Renal cortex interstitium (tissue), 15 donors: ENCODE results near the gene TEFM. TPM values are rescaled to one million over a fixed set of nuclear protein-coding genes. Genes with fewer than 3 reads are reported as not detected.
"Not testable (repeated sequence)": the region's sequence is repeated elsewhere in the genome, so short reads cannot be mapped to it uniquely, and the experiment has no call there.

Source experiments
- DNase-seq, 11 donors: peaks; one replicate each; pipeline ENCODE4 v3.0.0-alpha.2; 2013; ENCODE audit warnings: low read depth in 9 of 11, low spot score in 4 of 11; ENCODE audit errors: extremely low read depth in 1 of 11
- long read RNA-seq, 16 experiments: transcript quantifications; one replicate each; lab custom pipeline, GENCODE V29; 2026
- polyA plus RNA-seq, 3 donors: library from polyadenylated mRNA; unstranded; fragments of 120-200 nt; gene quantifications; one replicate each; pipeline ENCODE4 v1.2.1, GENCODE V29; 2013; ENCODE audit not compliant: insufficient read length in 3 of 3

Gene TEFM
- 10 to 100 TPM; 20.4 to 26.5 (median 22.9) TPM for polyA plus RNA-seq
- long read RNA-seq, donor 1, transcript TEFM-205 (4 exons, 1,891 nt), result major isoform, 5 of 6 reads
- long read RNA-seq, donor 1, partial matches to known transcripts, result 0 of 6 reads
- long read RNA-seq, donor 1, other reads (novel, unspliced or antisense), result 0 of 6 reads
- long read RNA-seq, donor 2, transcript TEFM-205 (4 exons, 1,891 nt), result major isoform, 5 of 6 reads
- long read RNA-seq, donor 2, partial matches to known transcripts, result 0 of 6 reads
- long read RNA-seq, donor 2, other reads (novel, unspliced or antisense), result 0 of 6 reads
- long read RNA-seq, donor 3, transcript TEFM-205 (4 exons, 1,891 nt), result major isoform, 6 of 11 reads
- long read RNA-seq, donor 3, partial matches to known transcripts, result 0 of 11 reads
- long read RNA-seq, donor 3, other reads (novel, unspliced or antisense), result 0 of 11 reads
- long read RNA-seq, donor 4, transcript TEFM-202 (2 exons, 559 nt), result major isoform, 6 of 9 reads
- long read RNA-seq, donor 4, partial matches to known transcripts, result 0 of 9 reads
- long read RNA-seq, donor 4, other reads (novel, unspliced or antisense), result 0 of 9 reads
- long read RNA-seq, donor 5, result 0 reads
- long read RNA-seq, donor 6, partial matches to known transcripts, result 0 of 6 reads
- long read RNA-seq, donor 6, other reads (novel, unspliced or antisense), result 0 of 6 reads
- long read RNA-seq, donor 7, transcript TEFM-205 (4 exons, 1,891 nt), result major isoform, 7 of 20 reads
- long read RNA-seq, donor 7, partial matches to known transcripts, result 10 of 20 reads
- long read RNA-seq, donor 7, other reads (novel, unspliced or antisense), result 0 of 20 reads
- long read RNA-seq, donor 8, result 0 reads
- long read RNA-seq, donor 9, partial matches to known transcripts, result 0 of 3 reads
- long read RNA-seq, donor 9, other reads (novel, unspliced or antisense), result 0 of 3 reads
- long read RNA-seq, donor 10, partial matches to known transcripts, result 0 of 6 reads
- long read RNA-seq, donor 10, other reads (novel, unspliced or antisense), result 0 of 6 reads
- long read RNA-seq, donor 11, partial matches to known transcripts, result 0 of 5 reads
- long read RNA-seq, donor 11, other reads (novel, unspliced or antisense), result 0 of 5 reads
- long read RNA-seq, donor 12, partial matches to known transcripts, result 0 of 2 reads
- long read RNA-seq, donor 12, other reads (novel, unspliced or antisense), result 0 of 2 reads
- long read RNA-seq, donor 13, result 0 reads
- long read RNA-seq, donor 14, partial matches to known transcripts, result 0 of 5 reads
- long read RNA-seq, donor 14, other reads (novel, unspliced or antisense), result 0 of 5 reads
- long read RNA-seq, donor 15, partial matches to known transcripts, result 0 of 2 reads
- long read RNA-seq, donor 15, other reads (novel, unspliced or antisense), result 0 of 2 reads
- long read RNA-seq, donor 16, transcript TEFM-205 (4 exons, 1,891 nt), result major isoform, 14 of 19 reads
- long read RNA-seq, donor 16, partial matches to known transcripts, result 0 of 19 reads
- long read RNA-seq, donor 16, other reads (novel, unspliced or antisense), result 0 of 19 reads

GRCh38 chr17:30906101-30906911 is at the start of gene TEFM:
TSS of gene TEFM (minus strand) at chr17:30906238. CDS start at chr17:30906198, 40 bp downstream.
- peak; percentile 80 to 90 (median 86) for DNase-seq

GRCh38 chr17:30954046-30954830 is 48.2 kb upstream of the TEFM start:
- DNase-seq, result no peak

- DNase-seq, result no peak
These were observed 46.8 kb upstream of the TEFM start for GRCh38 chr17:30952638-30953393.

GRCh38 chr17:30950669-30951399 is 44.8 kb upstream of the TEFM start:
- peak in 8 of 11 donors; percentile 29 to 79 (median 44) for DNase-seq

GRCh38 chr17:30950189-30950588 is 44.2 kb upstream of the TEFM start:
- no peak for DNase-seq

- DNase-seq, result no peak
These were observed 41.8 kb upstream of the TEFM start for GRCh38 chr17:30947796-30948195.

GRCh38 chr17:30942308-30943079 is 36.5 kb upstream of the TEFM start:
- DNase-seq, result no peak

GRCh38 chr17:30939051-30939689 is 33.1 kb upstream of the TEFM start:
- DNase-seq, result no peak

GRCh38 chr17:30933966-30934365 is 27.9 kb upstream of the TEFM start:
- DNase-seq, result no peak

- DNase-seq, result not testable (repeated sequence)
These were observed 25.5 kb upstream of the TEFM start for GRCh38 chr17:30931582-30931981.

- DNase-seq, result no peak
These were observed 24.5 kb upstream of the TEFM start for GRCh38 chr17:30930495-30930894.

- not testable (repeated sequence) for DNase-seq
These were observed 23.8 kb upstream of the TEFM start for GRCh38 chr17:30929861-30930260.

GRCh38 chr17:30929081-30929633 is 23.1 kb upstream of the TEFM start:
- DNase-seq, result no peak

GRCh38 chr17:30928584-30928983 is 22.5 kb upstream of the TEFM start:
- DNase-seq, result no peak
